GM12878 (cell line): Measurements from ENCODE around the gene RHBDD3. TPM values are rescaled to one million over a fixed set of nuclear protein-coding genes. Genes with fewer than 3 reads are reported as not detected.

Experiments
- CBX5 ChIP-seq: sonication (generic); IDR thresholded peaks from 2 replicates; pipeline ENCODE4 v1.6.1; 2016; ENCODE audit warnings: low read depth, moderate library complexity, mild to moderate bottlenecking, inconsistent platforms
- CEBPB ChIP-seq, 2 experiments: fragments of 150-350 bp in 1 of 2; IDR thresholded peaks; 2 replicates each; pipeline ENCODE4 v1.6.1; 2012 to 2014; ENCODE audit warnings: low read depth in 2 of 2, low read length in 2 of 2, borderline replicate concordance in 1 of 2, inconsistent platforms in 1 of 2
- HDAC6 ChIP-seq: fragments of 200-600 bp; sonication (generic); IDR thresholded peaks from one replicate; pipeline ENCODE4 v1.8.0; 2017; ENCODE audit warnings: antibody characterized with exemption; ENCODE audit not compliant: unreplicated experiment
- KLF5 ChIP-seq: fragments of 450-650 bp; IDR thresholded peaks from 2 replicates; pipeline ENCODE4 v1.6.1; 2014; ENCODE audit warnings: mild to moderate bottlenecking; ENCODE audit not compliant: partially characterized antibody
- NFXL1 ChIP-seq: fragments of 450-650 bp; IDR thresholded peaks from 2 replicates; pipeline ENCODE4 v1.6.1; 2017; ENCODE audit warnings: antibody characterized with exemption, mild to moderate bottlenecking, borderline replicate concordance
- NFYB ChIP-seq: IDR thresholded peaks from 2 replicates; pipeline ENCODE4 v1.6.1; 2011; ENCODE audit warnings: low read depth, mild to moderate bottlenecking, low read length, improper control_type of control experiment, moderate library complexity; ENCODE audit not compliant: insufficient read depth
- NR2C2 ChIP-seq: IDR thresholded peaks from 2 replicates; pipeline ENCODE4 v1.6.1; 2011; ENCODE audit warnings: borderline replicate concordance, low read depth; ENCODE audit not compliant: control insufficient read depth, insufficient read length
- NR2F1 ChIP-seq: fragments of 450-650 bp; conservative IDR thresholded peaks from 2 replicates; pipeline ENCODE4 v1.6.1; 2017; ENCODE audit warnings: mild to moderate bottlenecking
- PKNOX1 ChIP-seq: fragments of 450-650 bp; IDR thresholded peaks from 2 replicates; pipeline ENCODE4 v1.6.1; 2016; ENCODE audit warnings: mild to moderate bottlenecking
- POLR2AphosphoS5 ChIP-seq: IDR thresholded peaks from 2 replicates; pipeline ENCODE4 v1.6.1; 2011; ENCODE audit warnings: mild to moderate bottlenecking, low read length, inconsistent platforms
- SIX5 ChIP-seq: IDR thresholded peaks from 2 replicates; pipeline ENCODE4 v1.6.1; 2011; ENCODE audit warnings: mild to moderate bottlenecking, low read depth, low read length, moderate library complexity; ENCODE audit not compliant: severe bottlenecking
- SPI1 ChIP-seq: IDR thresholded peaks from 2 replicates; pipeline ENCODE4 v1.6.1; 2011; ENCODE audit warnings: low read depth, mild to moderate bottlenecking, low read length, moderate library complexity, borderline replicate concordance; ENCODE audit not compliant: insufficient read depth
- SRF ChIP-seq, 2 experiments: IDR thresholded peaks; 2 replicates each; pipeline ENCODE4 v1.6.1; 2011; ENCODE audit warnings: low read depth in 2 of 2, low read length in 2 of 2, mild to moderate bottlenecking in 1 of 2, moderate library complexity in 1 of 2
- USF2 ChIP-seq: IDR thresholded peaks from 2 replicates; pipeline ENCODE4 v1.6.1; 2011; ENCODE audit warnings: low read depth, low read length, improper control_type of control experiment, borderline replicate concordance
- ZBTB40 ChIP-seq: fragments of 450-650 bp; IDR thresholded peaks from 2 replicates; pipeline ENCODE4 v1.6.1; 2016; ENCODE audit warnings: mild to moderate bottlenecking, moderate library complexity, borderline replicate concordance
- ZNF24 ChIP-seq: fragments of 450-650 bp; IDR thresholded peaks from 2 replicates; pipeline ENCODE4 v1.6.1; 2017; ENCODE audit warnings: antibody characterized with exemption, mild to moderate bottlenecking
- ZNF592 ChIP-seq: fragments of 450-650 bp; IDR thresholded peaks from 2 replicates; pipeline ENCODE4 v1.6.1; 2017; ENCODE audit warnings: mild to moderate bottlenecking, moderate library complexity
- polyA plus RNA-seq, 11 experiments: library from polyadenylated mRNA; depleted of rRNA in 4 of 11; unstranded in 6 of 11; stranded (reverse) in 5 of 11; fragments of >200 nt; fragmentation: Nextera tagmentation in 4 of 11; fragmentation: Illumina TruSeq in 1 of 11; extraction: Ambion mirVana in 4 of 11; extraction: Trizol in 1 of 11; gene quantifications; 1 replicate in 1 of 11; 2 replicates in 10 of 11; pipeline versions ENCODE4 v1.2.1 to v1.2.3, GENCODE V29; 2011 to 2016; ENCODE audit warnings: inconsistent platforms in 2 of 11, missing spikeins in 2 of 11, low read depth in 1 of 11
- total RNA-seq, 4 experiments: library from RNA; depleted of rRNA in 3 of 4; stranded (reverse); fragments of >200 nt in 3 of 4; fragmentation: Illumina TruSeq in 1 of 4; extraction: Trizol in 1 of 4; gene quantifications; 2 replicates each; pipeline versions ENCODE4 v1.2.1 to v1.2.3, GENCODE V29; 2013 to 2021

Gene RHBDD3
- total and polyA plus RNA-seq, 10 of the 15 experiments (the other 5 are each of a cell fraction or from before 2014, with no cell fraction given) = 0.27 to 41.2 (median 20.1) TPM

- TF ChIP-seq NR2C2 (no peak), NFXL1 (no peak), NR2F1 (peak; percentile 96), CBX5 (0 out of 2 replicates have a peak, but pooled peaks have one; percentile 31), ZBTB40 (peak; percentile 53; the same call in 1 of the 2 replicates), SRF (IDR thresholded peaks at IDR 0.05; ENCODE audit: low read depth in 2 of 2, low read length in 2 of 2) (no peak), POLR2AphosphoS5 (peak; percentile 95), SIX5 (peak; percentile 44), PKNOX1 (peak; percentile 54; the same call in 1 of the 2 replicates), SPI1 (no peak), ZNF24 (0 out of 2 replicates have a peak, but pooled peaks have one; percentile 6), ZNF592 (0 out of 2 replicates have a peak, but pooled peaks have one; percentile 35), HDAC6 (no peak), USF2 (no peak), CEBPB (IDR thresholded peaks at IDR 0.05; ENCODE audit: borderline replicate concordance in 1 of 2, low read depth in 2 of 2, low read length in 2 of 2) (no peak), NFYB (no peak), KLF5 (peak; percentile 100)
These were observed at the start of gene RHBDD3, which contains the start of gene EWSR1 (continued) for GRCh38 chr22:29267858-29268510.
